HG02642 (cell line): ENCODE results near the gene MACROD2.
A peak's percentile ranks its signal among the peaks of the same experiment; 100 is the strongest.
"Not testable (repeated sequence)": the region's sequence is repeated elsewhere in the genome, so short reads cannot be mapped to it uniquely, and the experiment has no call there.

Experiments
- ATAC-seq: cut with Tn5 transposase; IDR thresholded peaks from one replicate; pipeline ENCODE4 v1.9.1; 2021; ENCODE audit warnings: mild to moderate bottlenecking; ENCODE audit not compliant: unreplicated experiment, poor library complexity

The MACROD2 gene

DNA sequence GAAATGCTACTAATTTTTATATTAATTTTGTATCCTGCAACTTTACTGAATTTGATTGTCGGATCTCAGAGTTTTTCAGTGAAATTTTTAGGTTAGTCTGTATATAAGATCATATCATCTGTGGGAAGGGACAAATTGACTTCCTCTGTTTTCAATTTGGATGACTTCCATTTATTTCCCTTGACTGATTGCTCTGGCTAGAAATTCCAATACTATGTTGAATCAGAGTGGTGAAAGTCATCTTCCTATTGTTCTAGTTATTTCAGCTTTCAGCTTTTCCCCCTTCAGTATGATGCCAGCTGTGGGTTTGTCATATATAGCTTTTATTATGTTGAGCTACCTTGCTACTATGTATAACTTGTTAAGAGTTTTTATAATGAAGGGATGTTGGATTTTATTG is 1806.7 kb downstream of the MACROD2 start:
- ATAC-seq = no peak

DNA sequence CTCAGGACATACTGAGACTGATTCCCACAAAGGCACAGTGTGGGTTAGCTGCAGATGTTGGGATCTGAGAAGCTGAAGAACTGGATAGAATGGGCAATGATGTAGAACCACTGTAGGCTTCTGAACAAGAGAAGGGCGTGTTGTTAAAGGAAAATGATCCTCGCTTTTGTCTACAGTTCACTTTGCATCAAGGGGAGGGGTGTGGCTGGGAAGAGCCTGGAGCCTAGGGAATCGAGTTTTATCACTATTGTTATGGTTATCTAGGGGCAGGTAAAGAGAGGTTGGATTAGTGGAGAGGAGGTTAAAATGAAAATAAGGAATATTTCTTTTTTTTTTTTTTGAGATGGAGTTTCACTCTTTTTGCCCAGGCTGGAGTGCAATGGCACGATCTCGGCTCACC is 1809.8 kb downstream of the MACROD2 start:
- no peak for ATAC-seq

DNA sequence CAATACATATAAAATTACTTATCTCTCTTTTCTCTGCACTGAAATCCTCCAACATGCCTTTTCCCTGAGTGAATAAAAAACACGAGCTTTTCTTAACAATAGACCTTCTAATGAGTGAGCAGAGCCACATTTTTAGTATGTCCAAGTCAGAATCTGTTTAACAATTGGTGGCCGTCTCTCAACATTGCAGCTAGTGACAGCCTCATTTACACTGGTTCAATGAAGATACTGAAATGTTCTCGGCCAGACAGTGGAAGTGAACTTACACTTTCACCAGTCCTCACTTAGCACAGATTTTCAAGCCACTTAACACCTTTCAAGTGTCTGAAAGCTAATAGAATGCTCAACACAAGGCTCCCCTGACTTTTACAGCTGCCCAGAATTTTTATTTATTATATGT is 1810.8 kb downstream of the MACROD2 start:
- no peak for ATAC-seq

DNA sequence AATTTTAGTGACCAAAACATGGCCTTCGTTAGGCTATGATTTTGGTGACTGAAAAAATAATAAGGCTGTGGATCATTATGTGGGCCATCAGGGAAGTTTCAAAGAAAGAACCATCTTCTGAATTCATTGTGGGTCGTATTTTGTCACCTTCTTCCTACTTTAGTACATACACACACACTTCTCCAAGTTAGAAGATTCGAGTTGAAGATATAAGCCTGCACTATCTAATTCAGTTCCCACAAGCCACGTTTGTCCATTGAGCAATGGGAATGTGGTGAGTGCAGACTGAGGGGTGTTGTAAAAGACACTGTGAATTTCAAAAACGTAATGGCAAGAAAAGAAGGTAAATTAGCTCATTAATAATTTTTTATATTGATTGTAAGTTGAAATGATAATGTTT is 1812.0 kb downstream of the MACROD2 start:
- no peak for ATAC-seq

DNA sequence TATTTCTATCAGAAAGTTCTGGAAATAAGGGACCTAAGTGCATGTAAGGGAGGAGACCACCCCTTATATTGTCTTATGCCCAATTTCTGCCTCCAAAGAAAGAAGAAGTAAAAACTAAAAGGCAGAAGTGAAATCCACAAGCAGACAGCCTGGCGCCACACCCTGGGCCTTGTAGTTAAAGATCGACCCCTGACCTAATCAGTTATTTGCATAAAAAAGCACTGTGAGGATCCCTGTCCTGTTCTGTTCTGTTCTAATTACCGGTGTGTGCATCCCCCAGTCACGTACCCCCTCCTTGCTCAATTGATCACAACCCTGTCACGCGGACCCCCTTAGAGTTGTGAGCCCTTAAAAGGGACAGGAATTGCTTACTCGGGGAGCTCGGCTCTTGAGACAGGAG is 1812.5 kb downstream of the MACROD2 start:
- ATAC-seq = not testable (repeated sequence)

DNA sequence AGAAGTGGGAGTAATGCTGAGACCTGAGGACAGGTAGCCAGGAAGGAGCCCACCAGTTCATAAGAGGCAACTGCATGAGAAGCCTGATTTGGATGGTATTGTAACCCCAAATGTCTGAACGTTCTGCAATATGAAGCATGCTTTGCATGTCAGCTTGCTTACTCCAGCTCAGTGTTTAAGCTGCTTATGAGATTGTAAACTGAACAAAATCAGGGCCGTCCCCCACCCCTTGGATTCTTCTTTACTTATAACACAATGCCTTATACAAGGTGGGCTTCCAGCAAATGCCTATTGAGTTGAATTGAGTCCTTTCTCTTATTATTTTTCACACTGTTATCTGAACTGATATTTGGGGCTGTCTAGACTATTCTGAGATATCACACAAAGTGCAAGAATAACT is 1816.6 kb downstream of the MACROD2 start:
- no peak for ATAC-seq

DNA sequence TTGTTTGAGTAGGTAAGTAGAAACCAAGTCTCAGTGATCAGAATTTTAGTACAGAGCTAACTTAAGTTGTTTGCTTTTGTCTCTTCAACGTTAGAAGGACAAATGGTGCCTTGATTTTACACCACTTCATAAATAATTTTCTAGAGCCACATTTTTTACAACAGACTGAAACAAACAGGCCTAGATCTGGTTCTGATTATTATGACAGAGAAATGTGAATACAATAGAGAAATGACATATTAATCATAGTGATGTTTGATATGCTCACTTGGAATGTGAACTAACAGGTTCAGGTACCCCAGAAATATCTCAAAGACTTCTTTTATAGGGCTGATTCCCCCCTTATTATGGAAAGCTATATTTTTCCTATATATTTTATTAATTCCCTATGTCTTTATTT is 1817.4 kb downstream of the MACROD2 start:
- ATAC-seq = no peak

DNA sequence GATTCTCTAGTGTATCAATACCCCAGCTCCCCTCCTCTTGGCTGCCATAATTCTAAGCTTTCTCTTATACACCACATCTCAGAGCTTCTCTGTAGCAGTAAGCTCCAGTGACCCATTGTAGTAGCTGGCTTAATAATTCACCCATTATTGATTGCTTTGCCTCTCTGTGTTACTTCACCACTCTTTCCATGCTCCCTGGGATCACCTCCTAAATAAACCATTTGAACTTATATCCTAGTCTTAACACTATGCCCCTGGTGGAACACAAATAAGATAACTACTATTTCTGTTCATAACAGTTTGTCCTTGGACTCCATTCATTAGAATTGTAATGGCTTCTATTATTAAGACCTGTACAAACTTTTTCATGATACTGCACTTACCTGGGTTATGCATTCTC is 1819.0 kb downstream of the MACROD2 start:
- no peak for ATAC-seq

DNA sequence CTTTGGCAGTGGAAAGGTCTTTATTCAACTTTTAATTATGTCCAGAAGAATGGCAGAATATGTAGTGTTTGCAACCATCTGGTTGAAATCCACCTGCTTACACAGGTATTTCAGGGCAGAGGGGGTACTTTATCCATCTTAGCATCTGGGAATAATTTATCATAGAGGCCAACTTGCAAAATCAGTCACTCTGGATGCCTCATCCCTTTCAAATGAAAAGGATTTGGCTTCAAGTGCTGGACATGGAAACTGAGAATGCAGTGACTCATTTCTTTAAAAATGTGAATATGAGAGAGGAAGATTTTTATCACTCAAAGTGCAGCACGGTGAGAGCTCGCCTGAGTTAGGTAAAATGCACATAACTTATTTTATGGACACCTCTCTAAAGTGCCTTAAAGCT is 1819.6 kb downstream of the MACROD2 start:
- no peak for ATAC-seq

DNA sequence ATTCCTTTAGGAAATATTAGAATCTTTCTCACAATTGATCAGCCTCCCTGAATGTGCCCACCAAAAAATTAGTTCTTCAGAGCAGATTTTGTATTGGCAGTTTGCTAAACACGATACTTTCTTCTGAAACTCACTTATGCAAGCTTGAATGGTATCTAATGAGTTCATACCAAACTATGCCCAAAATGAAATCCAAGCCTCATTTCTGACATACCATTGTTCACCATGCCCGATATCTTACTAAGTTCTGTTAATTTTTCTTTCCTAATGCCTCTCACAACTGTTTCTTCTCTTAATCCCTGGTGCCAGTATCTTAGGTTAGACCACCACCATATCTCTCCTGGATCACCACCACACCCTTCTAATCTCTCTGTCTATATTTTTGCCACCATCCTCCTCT is 1822.0 kb downstream of the MACROD2 start:
- ATAC-seq = no peak

DNA sequence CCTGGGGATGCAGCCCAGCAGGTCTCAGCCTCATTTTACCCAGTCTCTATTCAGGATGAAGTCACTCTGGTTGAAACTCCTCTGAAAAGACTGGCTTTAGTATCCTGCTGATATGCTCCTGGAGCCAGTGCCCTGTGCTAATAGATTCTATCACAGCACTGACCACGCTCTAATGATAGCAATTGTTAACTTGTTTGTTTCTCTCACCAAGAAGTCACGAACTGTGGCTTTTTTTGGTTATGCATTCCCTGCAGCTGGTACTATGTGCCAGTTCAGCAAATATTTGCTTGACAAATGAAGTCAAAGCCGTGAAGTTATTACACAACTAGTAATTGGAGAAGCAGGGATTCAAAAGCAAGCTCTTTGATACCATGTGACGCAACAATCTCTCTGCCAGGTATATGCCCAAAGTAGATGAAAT is 1823.3 kb downstream of the MACROD2 start:
- ATAC-seq = no peak

DNA sequence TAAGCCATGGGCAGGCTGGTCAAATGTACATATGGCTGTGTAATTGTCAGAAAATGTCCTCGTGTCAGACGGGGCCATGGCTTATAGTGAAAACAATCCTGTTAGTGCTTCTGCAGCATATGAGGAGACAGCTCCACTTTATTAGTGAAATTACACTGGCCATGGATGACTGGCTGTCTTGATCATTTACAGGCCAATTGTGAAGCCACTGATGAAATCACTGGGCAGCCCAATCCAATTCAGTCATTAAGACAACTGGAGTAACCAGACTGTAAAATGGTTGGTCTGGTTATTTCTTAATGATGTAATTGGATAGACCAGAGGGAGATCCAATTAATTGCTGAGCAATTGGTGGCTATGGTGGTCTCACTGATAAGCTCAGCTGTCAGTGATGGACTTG is 1828.4 kb downstream of the MACROD2 start:
- no peak for ATAC-seq

DNA sequence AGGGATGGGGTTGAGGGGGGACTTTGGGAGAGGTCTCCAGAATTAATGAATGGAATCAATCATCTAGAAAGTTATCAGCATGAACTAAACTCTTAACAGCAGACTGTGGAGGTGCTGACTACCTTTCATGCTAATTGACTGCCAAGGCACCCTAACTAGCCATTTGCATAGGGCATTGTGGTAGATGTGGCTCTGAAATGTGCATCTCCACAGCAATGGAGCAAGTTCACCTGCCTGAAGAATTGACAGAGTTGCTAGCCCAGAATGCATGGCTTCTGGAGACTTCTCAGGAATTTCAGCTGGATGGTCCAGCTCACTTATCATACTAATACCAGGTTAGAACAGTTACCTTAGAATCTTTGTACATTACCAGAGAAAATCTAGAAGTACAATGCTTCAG is 1832.3 kb downstream of the MACROD2 start:
- ATAC-seq = no peak

DNA sequence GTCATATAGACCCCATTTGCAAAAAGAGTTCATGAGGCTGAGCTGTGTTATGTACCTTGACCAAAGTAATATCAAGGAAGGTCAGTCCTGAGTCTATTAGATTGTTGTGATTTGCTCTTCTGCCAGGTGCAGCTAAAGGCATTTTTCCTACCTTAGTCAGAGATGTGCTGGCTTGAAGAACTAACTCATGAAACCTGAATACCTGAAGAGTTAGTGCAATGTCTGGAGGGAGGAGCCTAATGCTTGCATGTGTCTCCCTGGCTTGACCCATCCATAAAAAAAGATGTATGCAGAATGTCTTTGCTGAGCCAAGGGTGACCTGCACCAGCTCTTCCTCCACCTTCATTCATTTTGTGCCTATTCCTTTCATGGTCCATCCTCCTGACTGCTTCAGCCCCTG is 1835.9 kb downstream of the MACROD2 start:
- no peak for ATAC-seq

DNA sequence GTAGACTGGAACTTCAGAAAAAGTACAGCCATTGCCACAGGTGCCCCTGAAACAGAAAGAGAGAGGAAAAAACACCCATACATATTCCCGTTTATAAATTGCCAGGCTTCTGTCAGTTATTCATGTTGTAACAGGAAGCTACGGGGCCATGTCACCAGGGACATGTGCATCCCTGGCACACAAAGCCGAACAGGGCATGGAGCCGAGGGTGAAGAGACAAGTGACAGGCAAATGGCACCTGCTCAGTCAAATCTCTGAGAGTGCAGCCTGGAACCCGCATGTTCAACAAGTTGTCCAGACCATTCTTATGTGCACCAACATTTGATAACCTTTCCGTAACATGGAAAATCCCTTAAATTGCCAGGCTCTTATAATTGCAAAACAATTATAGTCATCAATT is 1837.2 kb downstream of the MACROD2 start:
- ATAC-seq = no peak

DNA sequence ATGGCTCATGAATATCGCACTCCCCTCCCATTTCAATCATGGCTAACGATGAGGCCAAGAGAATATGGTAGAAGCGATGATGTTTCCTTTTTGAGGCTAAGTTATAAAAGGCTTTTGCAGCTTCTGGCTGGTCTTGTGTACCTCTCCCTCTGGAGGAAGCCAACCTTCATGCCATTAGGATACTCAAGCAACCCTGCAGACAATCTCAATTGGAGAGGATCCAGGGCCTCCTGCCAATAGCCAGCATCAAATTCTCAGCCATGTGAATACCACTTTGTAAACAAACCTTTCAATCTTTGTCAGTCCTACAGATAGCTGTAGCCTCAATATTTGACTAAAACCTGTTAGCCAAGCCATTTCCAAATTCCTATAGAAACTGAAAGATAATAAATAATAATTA is 1839.5 kb downstream of the MACROD2 start:
- ATAC-seq = no peak

DNA sequence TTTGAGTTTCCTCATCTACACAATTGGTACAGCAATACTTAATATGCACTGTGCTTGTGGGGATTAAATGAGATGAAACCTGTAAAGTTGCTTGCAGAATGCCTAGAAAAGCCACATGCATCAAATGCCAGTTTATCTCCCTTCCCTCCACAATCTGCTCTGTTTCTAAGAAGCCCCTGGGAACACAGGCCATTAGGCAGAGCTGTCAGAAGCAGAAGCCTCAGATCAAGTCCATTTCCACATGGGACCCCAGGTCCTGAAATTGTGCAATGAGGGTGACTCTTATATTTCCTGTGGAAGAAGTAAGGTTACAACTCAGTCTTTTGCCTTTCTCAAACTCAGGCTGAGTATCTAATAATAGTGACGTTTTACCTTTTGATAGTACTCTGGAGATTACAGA is 1840.5 kb downstream of the MACROD2 start:
- no peak for ATAC-seq

DNA sequence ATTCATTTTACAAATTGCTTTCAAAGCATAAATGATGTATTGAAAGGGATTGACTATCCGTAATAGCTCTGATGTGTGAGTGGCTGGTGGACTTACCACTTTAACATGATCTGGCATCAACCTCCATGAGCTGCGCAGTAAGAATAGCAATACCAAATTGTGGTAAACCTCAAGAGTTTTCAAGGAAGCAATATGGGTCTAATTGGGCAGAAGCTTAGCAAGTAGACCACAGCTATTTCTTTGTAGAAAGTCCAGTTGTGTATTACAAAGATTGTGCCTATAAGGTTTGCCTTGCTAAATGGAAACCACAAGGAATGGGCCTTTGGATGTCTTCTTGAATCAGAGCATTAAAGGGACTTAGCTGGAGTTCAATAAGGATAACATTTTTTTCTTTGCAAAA is 1841.3 kb downstream of the MACROD2 start:
- ATAC-seq = no peak

DNA sequence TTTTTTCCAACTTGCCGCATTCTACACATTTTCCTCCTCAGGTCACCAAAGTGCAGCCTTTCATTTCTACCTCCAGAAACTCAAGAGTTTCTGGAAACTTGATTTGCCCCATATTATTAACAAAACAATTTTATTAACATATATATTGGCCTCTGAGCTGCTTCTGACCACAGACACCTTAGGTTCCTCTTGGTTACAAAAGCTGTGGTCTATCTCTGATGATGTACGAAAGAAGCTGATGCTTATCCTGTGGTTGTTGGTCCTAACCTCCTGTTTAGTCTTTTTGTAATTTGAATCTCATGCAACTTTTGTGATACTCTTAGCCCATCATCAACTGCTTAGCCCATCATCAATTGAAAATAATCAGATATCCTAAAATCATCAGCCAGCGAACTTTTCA is 1842.2 kb downstream of the MACROD2 start:
- no peak for ATAC-seq

DNA sequence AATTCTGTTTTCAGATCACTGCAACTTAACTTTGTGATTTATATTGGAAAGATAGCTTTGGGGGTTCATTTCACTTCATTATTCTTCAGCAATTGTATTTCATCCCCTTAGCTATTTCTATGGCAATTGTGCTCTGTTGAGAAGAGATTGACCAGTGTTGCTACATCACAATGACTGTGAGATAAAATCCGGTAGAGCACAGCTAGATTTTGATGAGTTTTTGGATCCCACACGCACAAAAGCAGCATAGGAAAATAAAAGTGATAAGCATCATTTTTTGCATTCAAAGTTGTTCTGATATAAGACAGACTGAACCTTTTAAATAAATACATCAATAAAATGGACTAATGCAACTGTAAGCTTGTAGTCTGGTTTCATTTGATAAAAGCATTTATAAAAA is 1843.2 kb downstream of the MACROD2 start:
- ATAC-seq = no peak

DNA sequence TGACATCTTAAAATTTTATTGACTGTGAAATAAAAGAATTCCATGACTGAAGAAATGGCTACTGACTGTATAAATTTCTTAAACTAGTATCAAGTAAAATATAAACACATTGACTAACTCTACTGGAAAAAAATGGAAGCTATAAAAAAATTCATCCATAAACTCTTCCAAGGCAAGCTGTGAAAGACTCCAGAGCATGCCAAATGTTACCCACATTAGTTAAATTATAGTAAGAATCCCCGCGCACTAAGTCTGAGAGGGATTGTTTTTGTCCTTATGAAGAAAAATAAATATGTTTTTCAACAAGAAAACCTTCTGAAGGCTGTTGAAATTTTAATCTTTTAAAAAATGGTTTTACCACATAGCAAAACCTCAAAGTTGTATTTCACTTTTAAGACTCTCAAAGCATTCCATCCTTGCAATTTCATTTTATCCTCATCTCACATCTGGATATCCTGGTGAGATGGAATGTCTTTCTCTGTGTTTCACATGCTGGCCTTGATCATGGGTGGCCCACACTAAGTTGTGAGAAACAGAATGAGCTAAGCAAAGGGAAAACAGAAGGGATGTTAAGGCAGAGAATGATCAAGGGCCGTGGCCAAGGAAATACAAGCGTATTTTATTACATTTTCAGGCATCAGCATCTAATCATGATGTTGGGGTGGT is 1845.5 kb downstream of the MACROD2 start:
- no peak for ATAC-seq

DNA sequence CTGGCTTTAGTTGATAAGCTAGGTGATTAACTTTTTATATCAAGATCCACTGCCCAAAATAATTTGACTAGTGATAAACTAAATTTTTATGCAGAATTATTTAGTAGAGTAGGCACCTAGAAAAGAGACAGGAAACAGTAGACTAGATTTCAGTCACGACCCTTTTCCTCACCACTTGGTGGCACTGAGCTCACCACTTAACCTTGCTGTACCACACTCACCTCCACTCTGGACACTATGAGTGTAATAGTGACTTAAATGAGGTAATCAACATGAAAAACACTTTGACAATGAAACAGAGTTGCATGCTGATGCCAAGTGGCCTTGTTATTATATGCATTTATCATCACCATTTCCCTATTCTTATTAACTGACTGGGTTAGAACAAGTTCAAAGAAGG is 1847.6 kb downstream of the MACROD2 start:
- ATAC-seq = peak; percentile 71

DNA sequence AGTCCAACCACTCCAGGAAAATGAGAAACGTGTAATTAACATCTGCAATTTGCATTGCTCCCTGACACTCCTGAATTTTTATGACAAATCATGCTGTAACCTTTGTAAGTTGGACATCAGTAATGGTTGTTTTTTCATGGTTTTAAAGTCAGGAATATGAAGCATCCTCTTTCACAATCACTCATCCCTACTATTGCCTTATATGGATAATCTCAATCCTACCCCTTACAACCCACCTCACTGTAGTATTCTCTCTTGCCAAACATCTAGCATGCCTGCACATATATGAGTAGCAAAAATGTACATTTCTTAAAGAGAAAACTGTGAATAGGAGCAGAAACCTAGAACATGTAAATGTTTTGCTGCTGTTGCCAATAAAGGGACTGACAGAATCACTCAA is 1848.5 kb downstream of the MACROD2 start:
- no peak for ATAC-seq
